GM21367 (cell line): ENCODE results near the gene SBF2.

Experiments
- ATAC-seq: cut with Tn5 transposase; IDR thresholded peaks from one replicate; pipeline ENCODE4 v1.9.1; 2021; ENCODE audit not compliant: unreplicated experiment

SBF2 gene

GRCh38 chr11:10317776-10318526 is 23.9 kb upstream of the SBF2 start:
- peak; percentile 42 for ATAC-seq

GRCh38 chr11:10317151-10317755 is 23.2 kb upstream of the SBF2 start:
- peak; percentile 17 for ATAC-seq

- no peak for ATAC-seq
Measured at GRCh38 chr11:10315083-10315482, 21.1 kb upstream of the SBF2 start.

- peak; percentile 60 for ATAC-seq
Measured at GRCh38 chr11:10314199-10315072, 20.4 kb upstream of the SBF2 start.

- no peak for ATAC-seq
Measured at GRCh38 chr11:10311802-10312201, 17.8 kb upstream of the SBF2 start.

- ATAC-seq = no peak
Measured at GRCh38 chr11:10310301-10310841, 16.4 kb upstream of the SBF2 start.

- no peak for ATAC-seq
Measured at GRCh38 chr11:10309163-10310093, 15.4 kb upstream of the SBF2 start.

GRCh38 chr11:10308201-10308954 is 14.4 kb upstream of the SBF2 start:
- ATAC-seq = no peak

GRCh38 chr11:10307400-10308200 is 13.6 kb upstream of the SBF2 start:
- ATAC-seq = peak; percentile 48

GRCh38 chr11:10307022-10307399 is 13.0 kb upstream of the SBF2 start:
- ATAC-seq = no peak

GRCh38 chr11:10305964-10306918 is 12.2 kb upstream of the SBF2 start:
- ATAC-seq = no peak

- no peak for ATAC-seq
Measured at GRCh38 chr11:10305262-10305963, 11.4 kb upstream of the SBF2 start.

- no peak for ATAC-seq
Measured at GRCh38 chr11:10304495-10305261, 10.7 kb upstream of the SBF2 start, which contains the start of gene ADM. TSS of gene ADM (plus strand) at chr11:10305073. CDS start at chr11:10305701, 628 bp downstream.

GRCh38 chr11:10303558-10304363 is 9.7 kb upstream of the SBF2 start:
- ATAC-seq = no peak

- no peak for ATAC-seq
Measured at GRCh38 chr11:10302744-10303557, 8.9 kb upstream of the SBF2 start.
